K562 (cell line): ENCODE data around the gene FAM187B. TPM values are rescaled to one million over a fixed set of nuclear protein-coding genes. Genes with fewer than 3 reads are reported as not detected.

ENCODE experiments used
- CCNT2 ChIP-seq: IDR thresholded peaks from 2 replicates; pipeline ENCODE4 v1.6.1; 2011; ENCODE audit warnings: borderline replicate concordance, low read depth, mild to moderate bottlenecking, moderate library complexity, mixed read lengths, low read length; ENCODE audit not compliant: insufficient read length; ENCODE audit errors: extremely low read depth
- KAT7 ChIP-seq: sonication (generic); formaldehyde crosslinking; IDR thresholded peaks from 2 replicates; pipeline ENCODE4 v1.8.0; 2022; ENCODE audit warnings: missing genetic modification reagents, mild to moderate bottlenecking, borderline replicate concordance
- KLF10 ChIP-seq: fragments of 250-450 bp; sonication (Bioruptor Pico); IDR thresholded peaks from 2 replicates; pipeline ENCODE4 v1.6.1; 2021; ENCODE audit warnings: matching md5 sums
- SLC30A9 ChIP-seq: fragments of 250-450 bp; sonication (Bioruptor Pico); IDR thresholded peaks from 2 replicates; pipeline ENCODE4 v1.8.0; 2022; ENCODE audit warnings: mild to moderate bottlenecking, moderate library complexity
- SMAD4 ChIP-seq: fragments of 250-450 bp; sonication (Bioruptor Pico); conservative IDR thresholded peaks from 2 replicates; pipeline ENCODE4 v1.8.0; 2021; ENCODE audit warnings: inconsistent platforms, mild to moderate bottlenecking, moderate library complexity
- SMARCA4 ChIP-seq: fragments of 450-650 bp; IDR thresholded peaks from 2 replicates; pipeline ENCODE4 v1.6.1; 2016
- SMARCC2 ChIP-seq: fragments of 450-650 bp; IDR thresholded peaks from 2 replicates; pipeline ENCODE4 v1.6.1; 2017; ENCODE audit warnings: antibody characterized with exemption, moderate library complexity, mild to moderate bottlenecking, low read depth
- TEAD1 ChIP-seq, 2 experiments: fragments of 450-650 bp in 1 of 2; sonication (generic) in 1 of 2; formaldehyde crosslinking; IDR thresholded peaks; 2 replicates each; pipeline versions ENCODE4 v1.4.0 to v1.8.0; 2020 to 2022; ENCODE audit warnings: mild to moderate bottlenecking in 2 of 2, missing genetic modification reagents in 1 of 2
- ZBTB33 ChIP-seq: sonication (generic); formaldehyde crosslinking; IDR thresholded peaks from 2 replicates; pipeline ENCODE4 v1.8.1; 2023; ENCODE audit warnings: mild to moderate bottlenecking, missing genetic modification reagents
- ZFP36 ChIP-seq: fragments of 150-350 bp; IDR thresholded peaks from 2 replicates; pipeline ENCODE4 v1.6.1; 2018; ENCODE audit warnings: low read length, low read depth; ENCODE audit not compliant: partially characterized antibody
- polyA plus RNA-seq, 8 experiments: library from polyadenylated mRNA; depleted of rRNA in 4 of 8; stranded (reverse) in 5 of 8; unstranded in 3 of 8; fragments of >200 nt; fragmentation: Nextera tagmentation in 2 of 8; fragmentation: Illumina TruSeq in 1 of 8; extraction: Ambion mirVana in 2 of 8; extraction: Trizol in 1 of 8; gene quantifications; 2 replicates each; pipeline versions ENCODE4 v1.2.1 to v1.2.3, GENCODE V29; 2011 to 2014; ENCODE audit warnings: inconsistent platforms in 1 of 8, missing spikeins in 1 of 8
- total RNA-seq, 7 experiments: library from RNA; depleted of rRNA in 6 of 7; stranded (reverse); fragments of >200 nt in 6 of 7; fragmentation: Illumina TruSeq in 2 of 7; extraction: Trizol in 2 of 7; gene quantifications; 2 replicates each; pipeline versions ENCODE4 v1.2.1 to v1.2.3, GENCODE V29; 2011 to 2021; ENCODE audit warnings: low replicate concordance in 1 of 7
- TF ChIP-seq, protein P1 (sequence below): fragments of 250-450 bp; sonication (Bioruptor Pico); IDR thresholded peaks from 2 replicates; pipeline ENCODE4 v1.8.0; 2021; ENCODE audit warnings: mild to moderate bottlenecking, moderate library complexity
- TF ChIP-seq, protein P2 (sequence below): fragments of 450-650 bp; IDR thresholded peaks from 2 replicates; pipeline ENCODE4 v1.6.1; 2016; ENCODE audit warnings: missing biosample characterization, missing genetic modification characterization
- TF ChIP-seq, protein P3 (sequence below): fragments of 250-450 bp; sonication (Bioruptor Pico); IDR thresholded peaks from 2 replicates; pipeline ENCODE4 v1.5.0; 2021

FAM187B gene
- total and polyA plus RNA-seq, 9 of the 15 experiments (the other 6 are each of a cell fraction or from before 2014, with no cell fraction given) = 0.04 to 0.09 TPM; not detected in 7

DNA sequence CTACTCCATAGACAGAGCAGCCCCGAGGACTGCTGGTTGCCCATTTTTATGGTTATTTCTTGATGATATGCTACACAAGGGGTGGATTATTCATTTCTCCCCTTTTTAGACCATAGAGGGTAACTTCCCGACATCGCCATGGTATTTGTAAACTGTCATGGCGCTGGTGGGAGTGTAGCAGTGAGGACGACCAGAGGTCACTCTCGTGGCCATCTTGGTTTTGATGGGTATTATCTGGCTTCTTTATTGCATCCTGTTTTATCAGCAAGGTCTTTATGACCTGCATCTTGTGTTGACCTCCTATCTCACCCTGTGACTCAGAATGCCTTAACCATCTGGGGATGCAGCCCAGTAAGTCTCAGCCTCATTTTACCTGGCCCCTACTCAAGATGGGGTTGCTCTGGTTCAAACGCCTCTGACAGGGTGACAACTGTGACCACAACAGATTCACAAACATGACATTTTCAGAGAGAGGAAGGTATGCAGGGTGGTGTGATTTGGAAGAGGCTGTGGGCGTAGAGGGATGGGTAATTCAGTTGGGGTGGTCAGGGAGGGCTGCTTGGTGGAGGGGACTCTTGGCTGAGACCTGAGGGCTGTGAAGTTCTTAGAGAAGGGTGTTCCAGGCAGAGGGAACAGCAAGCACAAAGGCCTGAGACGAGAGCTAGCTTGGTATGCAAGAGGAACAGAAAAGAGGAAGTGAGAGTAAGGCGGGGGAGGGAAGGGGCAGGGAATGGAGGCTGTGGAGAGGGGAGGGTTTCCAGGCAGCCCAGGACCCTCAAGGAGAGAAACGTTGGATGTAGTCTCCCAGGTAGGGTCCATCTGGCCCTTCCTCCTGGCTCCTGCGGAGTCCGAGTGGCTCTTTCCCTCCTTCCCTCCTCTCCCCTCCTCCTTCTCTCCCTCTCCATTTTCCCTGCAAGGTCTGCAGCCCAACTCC, 23.5 kb downstream of the FAM187B start (continued):
- TF ChIP-seq, protein P1, sequence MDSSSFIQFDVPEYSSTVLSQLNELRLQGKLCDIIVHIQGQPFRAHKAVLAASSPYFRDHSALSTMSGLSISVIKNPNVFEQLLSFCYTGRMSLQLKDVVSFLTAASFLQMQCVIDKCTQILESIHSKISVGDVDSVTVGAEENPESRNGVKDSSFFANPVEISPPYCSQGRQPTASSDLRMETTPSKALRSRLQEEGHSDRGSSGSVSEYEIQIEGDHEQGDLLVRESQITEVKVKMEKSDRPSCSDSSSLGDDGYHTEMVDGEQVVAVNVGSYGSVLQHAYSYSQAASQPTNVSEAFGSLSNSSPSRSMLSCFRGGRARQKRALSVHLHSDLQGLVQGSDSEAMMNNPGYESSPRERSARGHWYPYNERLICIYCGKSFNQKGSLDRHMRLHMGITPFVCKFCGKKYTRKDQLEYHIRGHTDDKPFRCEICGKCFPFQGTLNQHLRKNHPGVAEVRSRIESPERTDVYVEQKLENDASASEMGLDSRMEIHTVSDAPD (CRISPR knock-in tag) = peak; percentile 89
- TF ChIP-seq, protein P2, sequence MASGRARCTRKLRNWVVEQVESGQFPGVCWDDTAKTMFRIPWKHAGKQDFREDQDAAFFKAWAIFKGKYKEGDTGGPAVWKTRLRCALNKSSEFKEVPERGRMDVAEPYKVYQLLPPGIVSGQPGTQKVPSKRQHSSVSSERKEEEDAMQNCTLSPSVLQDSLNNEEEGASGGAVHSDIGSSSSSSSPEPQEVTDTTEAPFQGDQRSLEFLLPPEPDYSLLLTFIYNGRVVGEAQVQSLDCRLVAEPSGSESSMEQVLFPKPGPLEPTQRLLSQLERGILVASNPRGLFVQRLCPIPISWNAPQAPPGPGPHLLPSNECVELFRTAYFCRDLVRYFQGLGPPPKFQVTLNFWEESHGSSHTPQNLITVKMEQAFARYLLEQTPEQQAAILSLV (tag) = peak; percentile 98
- TF ChIP-seq TEAD1 (CRISPR knock-in tag; IDR thresholded peaks at IDR 0.05) (peak; percentile 91 to 96), KLF10 (CRISPR knock-in tag) (peak; percentile 83), ZBTB33 (CRISPR knock-in tag) (no peak; the same call in 1 of the 2 replicates), SMAD4 (CRISPR knock-in tag) (peak; percentile 99), SMARCA4 (peak; percentile 90), SMARCC2 (peak; percentile 62; the same call in 1 of the 2 replicates), ZFP36 (peak; percentile 99), SLC30A9 (CRISPR knock-in tag) (no peak), CCNT2 (peak; percentile 35), KAT7 (no peak)
- TF ChIP-seq, protein P3, sequence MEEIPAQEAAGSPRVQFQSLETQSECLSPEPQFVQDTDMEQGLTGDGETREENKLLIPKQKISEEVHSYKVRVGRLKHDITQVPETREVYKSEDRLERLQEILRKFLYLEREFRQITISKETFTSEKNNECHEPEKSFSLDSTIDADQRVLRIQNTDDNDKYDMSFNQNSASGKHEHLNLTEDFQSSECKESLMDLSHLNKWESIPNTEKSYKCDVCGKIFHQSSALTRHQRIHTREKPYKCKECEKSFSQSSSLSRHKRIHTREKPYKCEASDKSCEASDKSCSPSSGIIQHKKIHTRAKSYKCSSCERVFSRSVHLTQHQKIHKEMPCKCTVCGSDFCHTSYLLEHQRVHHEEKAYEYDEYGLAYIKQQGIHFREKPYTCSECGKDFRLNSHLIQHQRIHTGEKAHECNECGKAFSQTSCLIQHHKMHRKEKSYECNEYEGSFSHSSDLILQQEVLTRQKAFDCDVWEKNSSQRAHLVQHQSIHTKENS (CRISPR knock-in tag) = no peak
